Fibroblast of lung (primary cell): Measurements from ENCODE around the gene EDEM2. TPM values are rescaled to one million over a fixed set of nuclear protein-coding genes. Genes with fewer than 3 reads are reported as not detected.

Experiments
- DNase-seq, 2 donors: peaks; one replicate each; pipeline versions ENCODE4 v3.0.0 to v3.0.0-alpha.2; 2010; ENCODE audit warnings: low read depth in 2 of 2
- H2AFZ ChIP-seq: 2 replicates; pipeline ENCODE4 v1.5.1; 2012; ENCODE audit warnings: low read length, control low read depth, inconsistent platforms
- H3K27ac ChIP-seq: 2 replicates; pipeline ENCODE4 v1.5.1; 2011; ENCODE audit warnings: low read length, control low read depth; ENCODE audit not compliant: insufficient read depth
- H3K27me3 ChIP-seq: 2 replicates; pipeline ENCODE4 v1.5.1; 2011; ENCODE audit warnings: mild to moderate bottlenecking, low read length; ENCODE audit not compliant: control insufficient read depth, insufficient read depth
- H3K36me3 ChIP-seq: 2 replicates; pipeline ENCODE4 v1.5.1; 2011; ENCODE audit warnings: low read length; ENCODE audit not compliant: control insufficient read depth, insufficient read depth
- H3K4me1 ChIP-seq: 2 replicates; pipeline ENCODE4 v1.5.1; 2011; ENCODE audit warnings: low read length; ENCODE audit not compliant: control insufficient read depth, insufficient read depth; ENCODE audit errors: extremely low read depth
- H3K4me2 ChIP-seq: 2 replicates; pipeline ENCODE4 v1.5.1; 2011; ENCODE audit warnings: low read length, control low read depth; ENCODE audit not compliant: insufficient read depth; ENCODE audit errors: extremely low read depth
- H3K4me3 ChIP-seq, 4 experiments: fragments of 200-600 bp in 1 of 4; sonication (generic) in 1 of 4; replicated peaks in 1 of 4; 2 replicates each; pipeline ENCODE4 v1.5.1; 2011 to 2016; ENCODE audit warnings: low read length in 4 of 4, low read depth in 3 of 4, mild to moderate bottlenecking in 3 of 4, control low read depth in 2 of 4, inconsistent platforms in 1 of 4, mixed read lengths in 1 of 4; ENCODE audit not compliant: insufficient read depth in 1 of 4; ENCODE audit errors: control extremely low read depth in 1 of 4
- H3K79me2 ChIP-seq: 2 replicates; pipeline ENCODE4 v1.5.1; 2012; ENCODE audit warnings: mild to moderate bottlenecking, low read length, inconsistent platforms; ENCODE audit not compliant: control insufficient read depth, insufficient read depth
- H3K9ac ChIP-seq: 2 replicates; pipeline ENCODE4 v1.5.1; 2011; ENCODE audit warnings: mild to moderate bottlenecking, low read length, control low read depth; ENCODE audit not compliant: insufficient read depth
- H3K9me3 ChIP-seq: 2 replicates; pipeline ENCODE4 v1.5.1; 2012; ENCODE audit warnings: low read depth, low read length; ENCODE audit not compliant: control insufficient read depth, insufficient read depth
- H4K20me1 ChIP-seq: 2 replicates; pipeline ENCODE4 v1.5.1; 2011; ENCODE audit warnings: low read length; ENCODE audit not compliant: control insufficient read depth, insufficient read depth; ENCODE audit errors: extremely low read depth
- CTCF ChIP-seq, 2 donors: IDR thresholded peaks in 1 of 2; conservative IDR thresholded peaks in 1 of 2; 1 replicate in 1 of 2; 2 replicates in 1 of 2; pipeline ENCODE4 v1.5.1; 2011 to 2012; ENCODE audit warnings: low read length in 2 of 2, control low read depth in 1 of 2, inconsistent platforms in 1 of 2, low read depth in 1 of 2, mild to moderate bottlenecking in 1 of 2
- EZH2 ChIP-seq: IDR thresholded peaks from 2 replicates; pipeline ENCODE4 v1.5.1; 2012; ENCODE audit warnings: low read length, control low read depth, mild to moderate bottlenecking; ENCODE audit errors: missing control alignments
- polyA plus RNA-seq, 2 donors: library from polyadenylated mRNA; depleted of rRNA in 1 of 2; stranded (reverse) in 1 of 2; unstranded in 1 of 2; fragments of >200 nt; gene quantifications; 2 replicates each; pipeline ENCODE4 v1.2.1, GENCODE V29; 2011 to 2012; ENCODE audit warnings: missing spikeins in 1 of 2
- total RNA-seq: library from RNA; depleted of rRNA; stranded (reverse); fragments of >200 nt; gene quantifications from 2 replicates; pipeline ENCODE4 v1.2.1, GENCODE V29; 2014

EDEM2 gene
- total and polyA plus RNA-seq, 2 donors (not counting 1 experiment from before 2014, with no cell fraction given): 23.8 to 99.4 TPM

GRCh38 chr20:35088231-35089145 lies 58.6 kb downstream of the EDEM2 start:
- Histone ChIP-seq H4K20me1 (no peaks in the 10 kb centered on the region), H3K4me2 (no peak overlapping the region)
- peak in 1 of 2 donors; percentile 6 for DNase-seq

GRCh38 chr20:35087791-35088190 lies 59.3 kb downstream of the EDEM2 start:
- no peaks in the 10 kb centered on the region for H3K27me3 ChIP-seq
- H2AFZ ChIP-seq: no peak overlapping the region
- peaks cover 3% of the 10 kb centered on the region for H3K4me1 ChIP-seq
- no peaks in the 10 kb centered on the region for H3K9me3 ChIP-seq
- H3K79me2 ChIP-seq: peaks cover 82% of the 10 kb centered on the region
- TF ChIP-seq CTCF (conservative IDR thresholded peaks at IDR 0.05 in 1 of 2, IDR thresholded peaks at IDR 0.05 in 1 of 2; ENCODE audit: low read depth in 1 of 2, low read length in 2 of 2): no peak
- TF ChIP-seq EZH2: no peak
- peak in 1 of 2 donors; percentile 11 for DNase-seq
- no peak overlapping the region for H3K4me2 ChIP-seq
- H3K27ac ChIP-seq: no peak overlapping the region
- no peaks in the 10 kb centered on the region for H4K20me1 ChIP-seq
- no peaks in the 10 kb centered on the region for H3K36me3 ChIP-seq
- no peak overlapping the region for H3K4me3 ChIP-seq
- H3K9ac ChIP-seq: no peak overlapping the region

More at GRCh38 chr20:35088231-35089145, 58.6 kb downstream of the EDEM2 start:
- Histone ChIP-seq H3K9me3 (no peaks in the 10 kb centered on the region), H3K4me3 (no peak overlapping the region), H3K4me1 (peaks cover 10% of the 10 kb centered on the region), H3K27ac (no peak overlapping the region), H3K79me2 (peaks cover 77% of the 10 kb centered on the region), H3K36me3 (no peaks in the 10 kb centered on the region), H2AFZ (no peak overlapping the region), H3K27me3 (no peaks in the 10 kb centered on the region), H3K9ac (no peak overlapping the region)
- TF ChIP-seq CTCF (conservative IDR thresholded peaks at IDR 0.05 in 1 of 2, IDR thresholded peaks at IDR 0.05 in 1 of 2; ENCODE audit: low read depth in 1 of 2, low read length in 2 of 2) (no peak), EZH2 (no peak)

GRCh38 chr20:35087355-35087754 lies 59.8 kb downstream of the EDEM2 start:
- Histone ChIP-seq H3K27ac (no peak overlapping the region), H3K79me2 (peaks cover 86% of the 10 kb centered on the region), H3K9ac (no peak overlapping the region), H3K27me3 (no peaks in the 10 kb centered on the region), H3K36me3 (no peaks in the 10 kb centered on the region), H4K20me1 (no peaks in the 10 kb centered on the region), H3K4me1 (peaks cover 3% of the 10 kb centered on the region), H2AFZ (no peak overlapping the region), H3K4me2 (no peak overlapping the region), H3K4me3 (no peak overlapping the region), H3K9me3 (no peaks in the 10 kb centered on the region)
- no peak for TF ChIP-seq EZH2
- TF ChIP-seq CTCF (conservative IDR thresholded peaks at IDR 0.05 in 1 of 2, IDR thresholded peaks at IDR 0.05 in 1 of 2; ENCODE audit: low read depth in 1 of 2, low read length in 2 of 2): no peak
- no peak for DNase-seq
